Measurements from ENCODE around the gene MAML1. TPM values are rescaled to one million over a fixed set of nuclear protein-coding genes. Genes with fewer than 3 reads are reported as not detected.

MAML1 gene
- total RNA-seq, 1 donor from 2014 or later: 27.8 TPM

DNA sequence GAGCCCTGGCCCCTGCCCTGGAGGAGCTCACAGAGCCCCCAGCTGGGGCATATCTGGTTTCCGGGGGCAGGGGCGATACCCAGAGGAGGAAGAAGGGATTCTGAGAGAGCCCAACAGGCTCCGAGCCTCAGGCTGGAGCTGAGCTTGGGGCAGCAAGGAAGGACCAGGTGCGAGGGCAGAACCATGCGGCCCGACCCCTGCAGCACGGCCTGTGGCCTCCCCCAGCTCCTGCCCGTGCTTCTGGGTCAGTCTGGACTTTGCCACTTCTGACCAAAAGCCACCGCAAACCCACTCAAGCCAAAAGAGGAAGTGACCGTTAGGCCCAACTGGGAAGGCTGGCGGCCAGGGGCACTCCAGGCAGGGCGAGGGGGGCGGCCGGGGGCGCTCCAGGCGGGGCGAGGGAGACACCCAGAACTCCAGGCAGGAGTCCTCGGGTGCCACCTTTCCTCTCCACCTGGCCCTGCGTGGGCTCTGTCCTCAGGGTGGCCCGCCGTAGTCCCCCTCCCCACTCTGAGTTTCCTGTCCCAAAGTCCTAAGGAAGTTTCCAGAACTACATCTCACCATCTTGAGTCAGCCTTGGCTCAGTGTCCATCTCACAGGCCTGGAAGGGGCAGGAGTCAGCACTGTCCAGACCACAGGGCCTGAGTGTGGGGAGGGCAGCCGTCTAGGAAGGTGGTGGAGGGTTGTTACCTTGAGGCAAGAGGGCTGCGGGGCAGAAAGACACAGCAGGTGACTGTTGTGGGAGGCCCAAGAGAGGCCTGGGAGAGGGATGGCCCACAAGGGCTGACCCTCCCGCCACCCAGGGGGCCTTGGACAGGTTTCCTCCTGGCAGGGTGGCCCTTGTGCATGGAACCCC is 60.2 kb downstream of the MAML1 start:
- TF ChIP-seq, protein P1, sequence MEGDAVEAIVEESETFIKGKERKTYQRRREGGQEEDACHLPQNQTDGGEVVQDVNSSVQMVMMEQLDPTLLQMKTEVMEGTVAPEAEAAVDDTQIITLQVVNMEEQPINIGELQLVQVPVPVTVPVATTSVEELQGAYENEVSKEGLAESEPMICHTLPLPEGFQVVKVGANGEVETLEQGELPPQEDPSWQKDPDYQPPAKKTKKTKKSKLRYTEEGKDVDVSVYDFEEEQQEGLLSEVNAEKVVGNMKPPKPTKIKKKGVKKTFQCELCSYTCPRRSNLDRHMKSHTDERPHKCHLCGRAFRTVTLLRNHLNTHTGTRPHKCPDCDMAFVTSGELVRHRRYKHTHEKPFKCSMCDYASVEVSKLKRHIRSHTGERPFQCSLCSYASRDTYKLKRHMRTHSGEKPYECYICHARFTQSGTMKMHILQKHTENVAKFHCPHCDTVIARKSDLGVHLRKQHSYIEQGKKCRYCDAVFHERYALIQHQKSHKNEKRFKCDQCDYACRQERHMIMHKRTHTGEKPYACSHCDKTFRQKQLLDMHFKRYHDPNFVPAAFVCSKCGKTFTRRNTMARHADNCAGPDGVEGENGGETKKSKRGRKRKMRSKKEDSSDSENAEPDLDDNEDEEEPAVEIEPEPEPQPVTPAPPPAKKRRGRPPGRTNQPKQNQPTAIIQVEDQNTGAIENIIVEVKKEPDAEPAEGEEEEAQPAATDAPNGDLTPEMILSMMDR (IDR thresholded peaks at IDR 0.05): no peak
- DNase-seq (peak; percentile 65), ATAC-seq (peak in 1 of 2 donors; percentile 1)
- Histone ChIP-seq H3K27me3 (ENCODE audit: low read depth) (no peaks in the 10 kb centered on the region), H3K4me1 (peaks cover 53% of the 10 kb centered on the region), H3K27ac (peak overlapping the region; percentile 80), H3K4me3 (no peak overlapping the region), H3K36me3 (peaks cover 9% of the 10 kb centered on the region), H3K9me3 (no peaks in the 10 kb centered on the region)
- intact Hi-C loops (cut with DNase I): no loop called here

DNA sequence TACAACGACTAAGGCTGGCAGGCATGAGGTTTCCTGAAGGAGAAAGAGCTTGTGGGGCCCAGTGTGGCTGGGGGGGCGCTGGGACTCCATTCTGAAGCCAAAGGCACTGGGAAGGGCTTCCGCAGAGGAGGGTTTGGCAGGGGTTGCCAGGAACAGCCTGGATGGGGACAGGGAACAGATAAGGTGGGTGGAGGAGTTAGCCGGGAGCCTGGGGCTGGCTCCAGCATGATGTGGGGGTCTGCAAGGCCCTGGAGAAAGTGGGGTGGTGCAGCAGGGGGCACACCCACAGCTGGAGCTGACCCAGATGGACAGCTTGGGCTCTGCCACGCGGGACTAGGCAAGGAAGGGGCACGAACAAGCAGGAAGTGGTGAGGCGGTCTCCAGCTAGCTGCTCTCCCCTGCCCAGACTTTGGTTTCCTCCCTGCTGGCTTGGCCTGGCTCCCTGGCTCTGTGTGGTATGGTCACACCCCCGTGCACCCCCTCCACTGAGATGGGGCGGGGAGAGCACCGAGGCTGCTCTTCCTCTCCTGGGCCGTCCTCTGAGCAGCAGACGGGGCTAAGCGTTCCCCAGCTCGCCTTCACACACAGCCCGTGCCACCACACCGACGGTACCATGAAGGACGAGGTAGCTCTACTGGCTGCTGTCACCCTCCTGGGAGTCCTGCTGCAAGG is 61.0 kb downstream of the MAML1 start, which contains the start of gene LTC4S:
TSS of gene LTC4S (plus strand) at position 519 of the 672 bp plus-strand sequence. CDS start at position 614, 95 bp downstream.
- Histone ChIP-seq H3K4me3 (peak within 1 kb of the TSS; percentile 76), H3K4me1 (peaks cover 53% of the 10 kb centered on the region), H3K27me3 (ENCODE audit: low read depth) (no peaks in the 10 kb centered on the region), H3K36me3 (peaks cover 16% of the 10 kb centered on the region), H3K27ac (peak within 1 kb of the TSS; percentile 80), H3K9me3 (no peaks in the 10 kb centered on the region)
- intact Hi-C loops (cut with DNase I): no loop called here
- DNase-seq: peak; percentile 83
- ATAC-seq: peak; percentile 22 to 62
- TF ChIP-seq, protein P1 (IDR thresholded peaks at IDR 0.05): no peak

- Histone ChIP-seq H3K4me3 (peak overlapping the region; percentile 76), H3K4me1 (peaks cover 53% of the 10 kb centered on the region), H3K27ac (peak overlapping the region; percentile 80), H3K36me3 (peaks cover 22% of the 10 kb centered on the region), H3K9me3 (no peaks in the 10 kb centered on the region), H3K27me3 (ENCODE audit: low read depth) (no peaks in the 10 kb centered on the region)
- no peak for DNase-seq
- TF ChIP-seq, protein P1 (IDR thresholded peaks at IDR 0.05): no peak
- intact Hi-C loops (cut with DNase I): no loop called here
- no peak for ATAC-seq
Measured at GRCh38 chr5:179794171-179794570, 61.5 kb downstream of the MAML1 start.

DNA sequence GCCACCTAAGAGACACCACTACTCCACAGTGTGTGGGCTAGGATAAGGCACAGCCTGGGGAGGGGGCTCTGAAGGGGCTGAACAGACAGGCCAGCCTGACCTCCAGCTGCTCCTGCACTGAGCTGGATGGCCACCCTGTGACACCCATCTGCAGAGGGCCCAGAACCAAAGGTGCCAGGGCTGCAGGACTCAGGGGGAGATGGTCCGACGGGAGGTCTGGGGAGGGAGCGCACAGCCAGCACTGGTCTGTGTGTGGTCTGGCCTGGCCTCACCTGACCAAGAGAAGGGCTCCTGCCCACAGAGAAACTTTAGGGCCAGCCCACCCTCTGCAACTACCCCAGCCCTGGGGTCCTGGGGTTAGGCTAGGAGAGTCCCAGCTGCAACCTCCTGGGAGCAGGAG is 62.0 kb downstream of the MAML1 start:
- TF ChIP-seq, protein P1 (IDR thresholded peaks at IDR 0.05): no peak
- intact Hi-C loops (cut with DNase I): no loop called here
- Histone ChIP-seq H3K36me3 (peaks cover 26% of the 10 kb centered on the region), H3K27me3 (ENCODE audit: low read depth) (no peaks in the 10 kb centered on the region), H3K27ac (peak overlapping the region; percentile 80), H3K4me1 (peaks cover 53% of the 10 kb centered on the region), H3K9me3 (no peaks in the 10 kb centered on the region), H3K4me3 (peak overlapping the region; percentile 76)
- DNase-seq (no peak), ATAC-seq (no peak)

DNA sequence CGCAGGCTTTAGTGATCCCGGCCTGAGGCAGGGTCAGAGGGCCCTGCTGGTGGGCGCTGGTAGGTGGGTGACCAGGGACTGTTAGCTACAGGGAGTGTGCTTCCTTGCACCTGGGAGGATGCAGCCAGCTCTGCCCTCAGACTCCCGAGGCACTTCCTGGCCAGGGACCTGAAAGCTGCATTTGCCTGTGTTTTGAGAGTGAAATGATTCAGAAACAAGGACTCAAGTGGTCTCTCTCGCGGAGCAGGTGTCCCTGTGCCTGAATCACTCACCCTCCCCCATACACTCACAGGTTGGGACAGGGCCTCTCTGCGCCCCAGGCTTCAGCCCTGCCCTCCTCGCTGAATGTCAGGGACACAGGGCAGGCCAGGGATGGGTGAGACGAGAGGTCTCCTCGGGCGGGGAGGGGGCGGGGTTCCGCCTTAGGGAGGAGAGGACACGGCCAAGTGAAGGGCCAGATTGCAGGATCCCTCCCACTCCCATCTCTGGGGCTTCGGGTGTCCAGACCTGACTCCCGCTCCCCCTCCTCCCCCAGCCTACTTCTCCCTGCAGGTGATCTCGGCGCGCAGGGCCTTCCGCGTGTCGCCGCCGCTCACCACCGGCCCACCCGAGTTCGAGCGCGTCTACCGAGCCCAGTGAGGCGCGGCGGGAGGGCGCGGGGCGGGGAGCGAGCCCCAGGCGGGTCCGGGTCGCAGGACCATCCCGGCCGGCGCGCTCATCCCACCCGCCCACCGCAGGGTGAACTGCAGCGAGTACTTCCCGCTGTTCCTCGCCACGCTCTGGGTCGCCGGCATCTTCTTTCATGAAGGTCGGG is 62.6 kb downstream of the MAML1 start:
- peak; percentile 27 to 57 for ATAC-seq
- no peaks in the 10 kb centered on the region for H3K9me3 ChIP-seq
- H3K27me3 ChIP-seq (ENCODE audit: low read depth): no peaks in the 10 kb centered on the region
- intact Hi-C loops (cut with DNase I): no loop called here
- DNase-seq: peak; percentile 65
- H3K27ac ChIP-seq: peak overlapping the region; percentile 80
- H3K36me3 ChIP-seq: peaks cover 33% of the 10 kb centered on the region
- TF ChIP-seq, protein P1 (IDR thresholded peaks at IDR 0.05): no peak
- peak overlapping the region; percentile 76 for H3K4me3 ChIP-seq
- H3K4me1 ChIP-seq: peaks cover 53% of the 10 kb centered on the region

Data from lower lobe of right lung (tissue), 2 donors.